ENCODE data around the gene TSPAN1. TPM values are rescaled to one million over a fixed set of nuclear protein-coding genes. Genes with fewer than 3 reads are reported as not detected.

TSPAN1 gene
- total RNA-seq, 4 donors from 2014 or later: 1.6 to 3.1 TPM; not detected in 2

DNA sequence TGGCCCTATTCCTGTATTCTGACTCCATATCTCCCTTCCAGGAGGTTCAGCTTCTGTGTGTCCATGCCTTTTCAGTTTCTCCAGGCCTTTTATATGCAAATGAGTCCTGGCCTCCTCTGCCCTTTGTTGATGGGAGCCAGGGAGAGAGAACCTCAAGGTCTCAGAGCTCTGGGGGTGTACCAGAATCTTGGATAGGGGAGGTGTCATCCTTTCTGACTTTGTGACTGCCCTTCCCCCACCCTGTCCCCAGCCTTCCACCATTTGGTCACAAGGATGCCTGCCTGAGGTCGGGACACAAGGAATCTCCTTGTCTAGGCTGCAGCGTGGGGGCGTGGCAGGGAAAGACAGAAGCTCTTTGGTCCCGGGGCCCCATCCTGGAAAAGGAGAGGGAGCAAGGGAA lies 46.9 kb downstream of the TSPAN1 start:
- TF ChIP-seq, protein P1, sequence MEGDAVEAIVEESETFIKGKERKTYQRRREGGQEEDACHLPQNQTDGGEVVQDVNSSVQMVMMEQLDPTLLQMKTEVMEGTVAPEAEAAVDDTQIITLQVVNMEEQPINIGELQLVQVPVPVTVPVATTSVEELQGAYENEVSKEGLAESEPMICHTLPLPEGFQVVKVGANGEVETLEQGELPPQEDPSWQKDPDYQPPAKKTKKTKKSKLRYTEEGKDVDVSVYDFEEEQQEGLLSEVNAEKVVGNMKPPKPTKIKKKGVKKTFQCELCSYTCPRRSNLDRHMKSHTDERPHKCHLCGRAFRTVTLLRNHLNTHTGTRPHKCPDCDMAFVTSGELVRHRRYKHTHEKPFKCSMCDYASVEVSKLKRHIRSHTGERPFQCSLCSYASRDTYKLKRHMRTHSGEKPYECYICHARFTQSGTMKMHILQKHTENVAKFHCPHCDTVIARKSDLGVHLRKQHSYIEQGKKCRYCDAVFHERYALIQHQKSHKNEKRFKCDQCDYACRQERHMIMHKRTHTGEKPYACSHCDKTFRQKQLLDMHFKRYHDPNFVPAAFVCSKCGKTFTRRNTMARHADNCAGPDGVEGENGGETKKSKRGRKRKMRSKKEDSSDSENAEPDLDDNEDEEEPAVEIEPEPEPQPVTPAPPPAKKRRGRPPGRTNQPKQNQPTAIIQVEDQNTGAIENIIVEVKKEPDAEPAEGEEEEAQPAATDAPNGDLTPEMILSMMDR (IDR thresholded peaks at IDR 0.05; ENCODE audit: low read depth): no peak

DNA sequence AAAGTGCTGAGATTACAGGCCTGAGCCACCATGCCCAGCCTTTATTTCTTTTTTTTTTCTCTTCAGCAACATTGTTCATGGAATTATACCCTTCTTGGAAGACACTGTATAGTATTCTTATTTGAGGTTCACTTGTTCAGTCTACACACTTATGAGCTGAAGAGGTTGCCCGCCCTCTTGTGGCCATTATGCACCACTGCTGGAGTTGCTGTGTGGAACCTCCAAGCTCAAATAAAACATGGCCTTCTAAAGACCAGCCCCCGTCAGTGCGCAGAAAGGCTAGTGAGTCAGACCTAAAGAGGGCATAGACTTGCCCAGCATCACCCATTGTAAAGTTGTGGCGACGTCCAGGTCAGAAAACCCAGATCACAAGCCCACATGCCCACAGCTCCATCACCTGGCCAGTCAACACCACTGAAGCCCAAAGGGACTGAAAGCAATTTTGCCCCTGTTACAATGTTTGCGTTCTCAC lies 48.6 kb downstream of the TSPAN1 start:
- TF ChIP-seq, protein P1 (IDR thresholded peaks at IDR 0.05; ENCODE audit: low read depth): no peak

DNA sequence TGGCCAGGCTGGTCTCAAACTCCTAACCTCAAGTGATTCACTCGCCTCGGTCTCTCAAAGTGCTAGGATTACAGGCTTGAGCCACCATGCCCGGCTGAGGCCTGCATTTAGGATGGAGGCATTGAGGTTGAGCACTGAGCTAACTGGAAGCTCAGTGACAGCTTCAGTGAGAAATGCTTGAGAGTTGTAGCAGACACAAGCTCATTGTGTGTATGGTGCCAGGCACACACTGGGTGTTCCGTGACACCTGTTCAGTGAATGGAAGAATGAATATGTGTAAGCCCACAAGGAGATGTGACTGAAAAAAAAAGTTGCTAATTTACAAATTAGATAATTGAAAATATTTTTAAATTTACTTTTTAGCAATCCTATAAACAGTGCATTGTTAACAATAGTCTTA lies 50.1 kb downstream of the TSPAN1 start:
- TF ChIP-seq, protein P1 (IDR thresholded peaks at IDR 0.05; ENCODE audit: low read depth): no peak

Small RNA genes lying within 50 kb of the gene (small RNA-seq; reads per million reads assigned to genes)
- not detected for gene AL672043.1

Other genes starting within 250 kb of the TSPAN1 start
- gene PIK3R3, start 42.5 kb upstream of the TSPAN1 start, total RNA-seq: 10 to 100 TPM; 16.7 to 91.0 (median 49.0) TPM
- not detected for gene P3R3URF, start 1.4 kb downstream of the TSPAN1 start, total RNA-seq
- gene POMGNT1, start 23.3 kb downstream of the TSPAN1 start, total RNA-seq: 10 to 100 TPM; 20.4 to 37.2 (median 35.9) TPM
- gene LURAP1, start 28.2 kb downstream of the TSPAN1 start, total RNA-seq: 1 to 10 TPM in 3 of 4 donors, under 1 TPM in 1; 0.98 to 6.4 (median 3.7) TPM
- 1 to 10 TPM in 3 of 4 donors, not detected in 1; 1.2 to 1.8 (median 1.3) TPM for gene RAD54L, start 72.7 kb downstream of the TSPAN1 start, total RNA-seq
- 10 to 100 TPM; 44.7 to 58.0 (median 52.0) TPM for gene LRRC41, start 128.5 kb downstream of the TSPAN1 start, total RNA-seq
- gene UQCRH, start 128.6 kb downstream of the TSPAN1 start, total RNA-seq: 100 to 1,000 TPM; 301 to 496 (median 395) TPM
- 10 to 100 TPM; 18.7 to 27.3 (median 21.6) TPM for gene NSUN4, start 165.7 kb downstream of the TSPAN1 start, total RNA-seq
- gene FAAH, start 219.2 kb downstream of the TSPAN1 start, total RNA-seq: 10 to 100 TPM; 11.9 to 69.3 (median 17.6) TPM